Measurements from ENCODE around the gene SMIM38.
A peak's percentile ranks its signal among the peaks of the same experiment; 100 is the strongest.

SMIM38 gene

DNA sequence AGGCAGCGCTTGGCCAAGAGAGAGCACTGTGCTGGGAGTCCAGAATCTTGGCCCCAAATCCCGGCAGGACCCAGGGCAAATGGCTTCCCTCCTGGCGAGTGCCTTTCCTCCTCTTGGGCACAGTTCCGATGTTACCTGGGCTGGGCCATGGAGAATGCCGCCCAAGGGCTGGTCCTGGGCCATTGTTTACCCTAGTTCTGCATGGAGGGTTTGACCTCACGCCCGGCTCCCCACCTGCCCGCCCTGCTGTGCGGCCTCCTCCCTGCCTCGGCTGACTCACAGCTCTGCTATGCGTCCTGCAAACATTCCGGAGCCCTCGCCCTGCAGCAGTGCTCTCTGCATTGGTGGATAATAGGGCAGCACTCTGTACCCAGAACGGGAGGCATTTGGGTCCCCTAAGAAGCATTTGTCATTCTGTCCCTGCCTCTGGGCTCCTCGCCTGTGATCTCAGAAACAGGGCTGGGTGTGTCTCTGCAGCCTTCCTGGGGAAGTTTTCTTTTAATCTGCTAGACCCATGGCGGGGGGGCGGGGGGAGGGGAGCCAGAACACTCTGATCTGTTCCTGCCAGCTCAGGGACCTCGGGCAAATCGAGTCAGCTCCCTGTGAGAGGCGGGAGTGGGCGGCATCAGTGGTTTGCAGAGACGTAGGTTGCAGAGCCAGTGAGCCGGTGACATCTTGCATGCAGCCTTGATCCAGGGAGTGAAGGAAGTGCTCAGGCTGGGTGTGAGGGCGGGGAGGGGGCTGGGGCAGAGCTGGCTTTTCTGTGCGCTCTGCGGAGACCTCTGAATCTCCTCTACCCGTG lies 32.9 kb upstream of the SMIM38 start:
- H3K4me2 ChIP-seq (ENCODE audit: insufficient read depth, low read length, poor library complexity, severe bottlenecking), result peak overlapping the region; percentile 60
- WGBS, 2 donors (ENCODE audit: extremely low coverage in 2 of 2, insufficient read length in 2 of 2, insufficient replicate concordance in 1 of 2), result no CpG with 5 or more reads among the region's 27 CpGs
- H4K8ac ChIP-seq (ENCODE audit: low read depth, low read length), result no peak overlapping the region
- H3K23ac ChIP-seq (ENCODE audit: low read depth, low read length, poor library complexity), result peak overlapping the region; percentile 46
- H3K9ac ChIP-seq (ENCODE audit: low read depth, low read length, poor library complexity), result no peak overlapping the region
- peak overlapping the region; percentile 95 for H3K18ac ChIP-seq (ENCODE audit: low read length)
- peak overlapping the region; percentile 100 for H2AK5ac ChIP-seq (ENCODE audit: low read depth, low read length)
- peak overlapping the region; percentile 93 for H2BK5ac ChIP-seq (ENCODE audit: low read length)
- H2AFZ ChIP-seq (ENCODE audit: low read length), result peak overlapping the region; percentile 78
- H3K4me3 ChIP-seq (ENCODE audit: low read length in 2 of 2), result no peak overlapping the region
- H3K4me1 ChIP-seq (ENCODE audit: control insufficient read depth in 2 of 2, insufficient read depth in 1 of 2, low read depth in 1 of 2, low read length in 2 of 2), result peaks cover 14 to 26% of the 10 kb centered on the region in 2 donors
- H4K91ac ChIP-seq (ENCODE audit: low read depth, low read length, poor library complexity), result no peak overlapping the region
- peaks cover under 1 to 7% of the 10 kb centered on the region in 2 donors for H3K9me3 ChIP-seq (replicated peaks in 1 of 2; ENCODE audit: control insufficient read depth in 2 of 2, insufficient read depth in 1 of 2, low read depth in 1 of 2, low read length in 2 of 2)
- peak overlapping the region; percentile 100 for H2BK15ac ChIP-seq (ENCODE audit: low read length)
- H3K27ac ChIP-seq (replicated peaks; ENCODE audit: low read length), result peak overlapping the region; percentile 88
- peak overlapping the region; percentile 2 for H2BK12ac ChIP-seq (ENCODE audit: low read length)
- no peak overlapping the region for H3K4ac ChIP-seq (ENCODE audit: low read length)
- H3K14ac ChIP-seq (ENCODE audit: low read length), result peak overlapping the region; percentile 94
- peak overlapping the region; percentile 99 for H2BK120ac ChIP-seq (ENCODE audit: low read depth, low read length)
- H3K36me3 ChIP-seq (replicated peaks in 1 of 2; ENCODE audit: control insufficient read depth in 2 of 2, insufficient read depth in 2 of 2, low read length in 2 of 2), result no peaks in the 10 kb centered on the region
- H3K27me3 ChIP-seq (ENCODE audit: control insufficient read depth in 3 of 3, insufficient read depth in 3 of 3, low read depth in 1 of 3, low read length in 3 of 3), result no peaks in the 10 kb centered on the region
- DNase-seq (ENCODE audit: low spot score), result peak; percentile 67
- H3K79me1 ChIP-seq (ENCODE audit: low read depth, low read length), result no peaks in the 10 kb centered on the region

DNA sequence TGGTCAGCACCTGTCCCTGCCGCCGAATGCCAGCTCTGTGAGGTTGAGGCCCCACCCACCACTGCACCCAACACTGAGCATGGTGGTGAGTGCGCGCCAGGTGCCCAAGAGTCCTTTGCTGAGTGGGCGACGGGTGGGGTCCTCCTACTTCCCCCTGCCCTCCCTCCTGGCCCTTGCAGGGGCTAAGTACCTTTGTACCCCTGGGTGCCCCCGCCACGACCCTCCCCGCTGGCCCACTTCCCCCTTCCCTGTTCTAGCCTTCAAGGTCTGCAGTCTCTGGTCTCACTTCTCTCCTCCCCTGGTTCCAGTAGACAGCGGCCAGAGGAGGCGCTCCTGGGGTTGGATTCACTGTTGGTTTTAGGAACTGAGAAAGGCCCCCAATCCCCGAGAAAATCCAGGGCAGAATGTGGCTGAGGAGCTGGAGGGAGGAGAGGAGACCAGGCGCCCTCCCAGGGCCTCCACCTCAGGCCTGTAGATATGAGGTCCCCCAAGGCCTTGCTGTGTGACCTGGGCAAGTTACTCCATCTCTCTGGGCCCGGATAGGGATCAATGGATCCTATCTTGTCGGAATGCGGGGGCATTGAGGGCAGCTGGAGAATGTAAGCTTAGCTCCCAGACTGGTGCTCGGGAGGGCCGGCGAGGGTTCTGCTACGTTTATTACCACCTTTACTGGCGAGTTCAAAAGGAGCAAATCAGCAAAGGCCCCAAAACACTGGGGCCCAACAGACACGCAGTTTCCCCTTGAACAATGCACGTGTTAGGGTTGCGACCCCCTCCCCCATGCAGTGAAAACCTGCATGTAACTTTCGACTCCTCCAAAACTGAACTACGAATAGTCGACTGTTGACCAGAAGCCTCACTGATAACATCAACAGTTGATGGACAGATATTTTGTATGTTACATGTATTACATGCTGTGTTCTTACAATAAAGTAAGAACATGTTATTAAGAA lies 31.9 kb upstream of the SMIM38 start:
- peak overlapping the region; percentile 100 for H2BK12ac ChIP-seq (ENCODE audit: low read length)
- peak overlapping the region; percentile 99 for H2BK120ac ChIP-seq (ENCODE audit: low read depth, low read length)
- no peak overlapping the region for H4K8ac ChIP-seq (ENCODE audit: low read depth, low read length)
- H3K9ac ChIP-seq (ENCODE audit: low read depth, low read length, poor library complexity), result peak overlapping the region; percentile 74
- peak overlapping the region; percentile 95 for H3K18ac ChIP-seq (ENCODE audit: low read length)
- no peak for DNase-seq (ENCODE audit: low spot score)
- H3K4ac ChIP-seq (ENCODE audit: low read length), result peak overlapping the region; percentile 94
- H3K4me3 ChIP-seq (ENCODE audit: low read length in 2 of 2), result peak overlapping the region in 1 of 2 donors; percentile 7
- no peaks in the 10 kb centered on the region for H3K27me3 ChIP-seq (ENCODE audit: control insufficient read depth in 3 of 3, insufficient read depth in 3 of 3, low read depth in 1 of 3, low read length in 3 of 3)
- H2AK5ac ChIP-seq (ENCODE audit: low read depth, low read length), result peak overlapping the region; percentile 100
- peak overlapping the region; percentile 60 for H3K4me2 ChIP-seq (ENCODE audit: insufficient read depth, low read length, poor library complexity, severe bottlenecking)
- no peaks in the 10 kb centered on the region for H3K79me1 ChIP-seq (ENCODE audit: low read depth, low read length)
- no CpG with 5 or more reads among the region's 27 CpGs for WGBS, 2 donors (ENCODE audit: extremely low coverage in 2 of 2, insufficient read length in 2 of 2, insufficient replicate concordance in 1 of 2)
- peak overlapping the region; percentile 94 for H3K14ac ChIP-seq (ENCODE audit: low read length)
- peak overlapping the region; percentile 88 for H3K27ac ChIP-seq (replicated peaks; ENCODE audit: low read length)
- peak overlapping the region; percentile 78 for H2AFZ ChIP-seq (ENCODE audit: low read length)
- peaks cover 14 to 26% of the 10 kb centered on the region in 2 donors for H3K4me1 ChIP-seq (ENCODE audit: control insufficient read depth in 2 of 2, insufficient read depth in 1 of 2, low read depth in 1 of 2, low read length in 2 of 2)
- H3K23ac ChIP-seq (ENCODE audit: low read depth, low read length, poor library complexity), result peak overlapping the region; percentile 46
- H4K91ac ChIP-seq (ENCODE audit: low read depth, low read length, poor library complexity), result no peak overlapping the region
- no peaks in the 10 kb centered on the region for H3K36me3 ChIP-seq (replicated peaks in 1 of 2; ENCODE audit: control insufficient read depth in 2 of 2, insufficient read depth in 2 of 2, low read length in 2 of 2)
- H2BK5ac ChIP-seq (ENCODE audit: low read length), result peak overlapping the region; percentile 93
- peak overlapping the region; percentile 100 for H2BK15ac ChIP-seq (ENCODE audit: low read length)
- peaks cover 4 to 7% of the 10 kb centered on the region in 2 donors for H3K9me3 ChIP-seq (replicated peaks in 1 of 2; ENCODE audit: control insufficient read depth in 2 of 2, insufficient read depth in 1 of 2, low read depth in 1 of 2, low read length in 2 of 2)

- Histone ChIP-seq H2AFZ (ENCODE audit: low read length) (no peak overlapping the region), H2BK120ac (ENCODE audit: low read depth, low read length) (peak overlapping the region; percentile 44), H2AK5ac (ENCODE audit: low read depth, low read length) (peak overlapping the region; percentile 93), H3K9me3 (replicated peaks in 1 of 2; ENCODE audit: control insufficient read depth in 2 of 2, insufficient read depth in 1 of 2, low read depth in 1 of 2, low read length in 2 of 2) (peaks cover 4% of the 10 kb centered on the region in 2 donors), H3K27ac (replicated peaks; ENCODE audit: low read length) (no peak overlapping the region), H3K4me2 (ENCODE audit: insufficient read depth, low read length, poor library complexity, severe bottlenecking) (no peak overlapping the region), H2BK15ac (ENCODE audit: low read length) (peak overlapping the region; percentile 40), H3K18ac (ENCODE audit: low read length) (peak overlapping the region; percentile 38), H3K4ac (ENCODE audit: low read length) (no peak overlapping the region), H2BK12ac (ENCODE audit: low read length) (peak overlapping the region; percentile 47), H3K14ac (ENCODE audit: low read length) (no peak overlapping the region), H3K4me1 (ENCODE audit: control insufficient read depth in 2 of 2, insufficient read depth in 1 of 2, low read depth in 1 of 2, low read length in 2 of 2) (peaks cover 16 to 26% of the 10 kb centered on the region in 2 donors), H3K4me3 (ENCODE audit: low read length in 2 of 2) (no peak overlapping the region), H3K23ac (ENCODE audit: low read depth, low read length, poor library complexity) (no peak overlapping the region), H3K9ac (ENCODE audit: low read depth, low read length, poor library complexity) (peak overlapping the region; percentile 71), H4K91ac (ENCODE audit: low read depth, low read length, poor library complexity) (no peak overlapping the region), H4K8ac (ENCODE audit: low read depth, low read length) (no peak overlapping the region), H3K36me3 (replicated peaks in 1 of 2; ENCODE audit: control insufficient read depth in 2 of 2, insufficient read depth in 2 of 2, low read length in 2 of 2) (no peaks in the 10 kb centered on the region), H3K79me1 (ENCODE audit: low read depth, low read length) (no peaks in the 10 kb centered on the region), H2BK5ac (ENCODE audit: low read length) (no peak overlapping the region), H3K27me3 (ENCODE audit: control insufficient read depth in 3 of 3, insufficient read depth in 3 of 3, low read depth in 1 of 3, low read length in 3 of 3) (no peaks in the 10 kb centered on the region)
- DNase-seq (ENCODE audit: low spot score), result no peak
- WGBS, 2 donors (ENCODE audit: extremely low coverage in 2 of 2, insufficient read length in 2 of 2, insufficient replicate concordance in 1 of 2), result no CpG with 5 or more reads among the region's 3 CpGs
These were observed 29.9 kb upstream of the SMIM38 start for GRCh38 chr11:69125861-69126260.
